Smooth muscle cell (in vitro differentiated cells): ENCODE results near the gene ADORA3. TPM values are rescaled to one million over a fixed set of nuclear protein-coding genes. Genes with fewer than 3 reads are reported as not detected.

Source experiments
- DNase-seq: peaks from one replicate; lab custom pipeline; 2025; ENCODE audit not compliant: unreplicated experiment; lab: John Stamatoyannopoulos, UW
- H2AFZ ChIP-seq: fragments of 200-600 bp; sonication (generic); 2 replicates; pipeline ENCODE4 v1.6.0; 2016; ENCODE audit warnings: antibody characterized with exemption, low read depth, mild to moderate bottlenecking
- H3F3A ChIP-seq: fragments of 200-600 bp; sonication (generic); 2 replicates; pipeline ENCODE4 v1.6.0; 2017; ENCODE audit warnings: antibody characterized with exemption, low read depth
- H3K27ac ChIP-seq: fragments of 200-600 bp; sonication (generic); 2 replicates; pipeline ENCODE4 v1.5.1; 2016; ENCODE audit warnings: low read depth, mild to moderate bottlenecking
- H3K27me3 ChIP-seq: fragments of 200-600 bp; sonication (generic); 2 replicates; pipeline ENCODE4 v1.6.1; 2016; ENCODE audit warnings: low read depth, mild to moderate bottlenecking
- H3K36me3 ChIP-seq: fragments of 200-600 bp; sonication (generic); 2 replicates; pipeline ENCODE4 v1.5.1; 2016; ENCODE audit warnings: low read depth
- H3K4me1 ChIP-seq: fragments of 200-600 bp; sonication (generic); 2 replicates; pipeline ENCODE4 v1.5.1; 2016; ENCODE audit warnings: low read depth
- H3K4me2 ChIP-seq: fragments of 200-600 bp; sonication (generic); 2 replicates; pipeline ENCODE4 v1.6.0; 2016; ENCODE audit warnings: mild to moderate bottlenecking
- H3K4me3 ChIP-seq: fragments of 200-600 bp; sonication (generic); 2 replicates; pipeline ENCODE4 v1.5.1; 2016; ENCODE audit warnings: mild to moderate bottlenecking
- H3K79me2 ChIP-seq: fragments of 200-600 bp; sonication (generic); 2 replicates; pipeline ENCODE4 v1.6.0; 2016; ENCODE audit warnings: low read depth, mild to moderate bottlenecking
- H3K9ac ChIP-seq: fragments of 200-600 bp; sonication (generic); 2 replicates; pipeline ENCODE4 v1.6.0; 2016; ENCODE audit warnings: low read depth
- H3K9me3 ChIP-seq: fragments of 200-600 bp; sonication (generic); replicated peaks from 2 replicates; pipeline ENCODE4 v1.5.1; 2016; ENCODE audit warnings: low read depth
- H4K20me1 ChIP-seq: fragments of 200-600 bp; sonication (generic); 2 replicates; pipeline ENCODE4 v1.6.0; 2016; ENCODE audit warnings: low read depth
- whole genome bisulfite sequencing: methylation state at CpG from one replicate; pipeline ENCODE4 v1.1.7; 2016; ENCODE audit warnings: low lambda C conversion rate; 5-methylcytosine and 5-hydroxymethylcytosine counted together
- polyA plus RNA-seq: library from polyadenylated mRNA; unstranded; fragments of >200 nt; fragmentation: Nextera tagmentation; extraction: Ambion mirVana; gene quantifications from 2 replicates; pipeline ENCODE4 v1.2.1, GENCODE V29; 2016
- total RNA-seq: library from RNA; depleted of rRNA; stranded (reverse); fragments of >200 nt; gene quantifications from 2 replicates; pipeline ENCODE4 v1.2.3, GENCODE V29; 2014
- TF ChIP-seq, protein P1 (sequence below): fragments of 200-600 bp; sonication (generic); IDR thresholded peaks from 2 replicates; pipeline ENCODE4 v1.5.1; 2017; ENCODE audit warnings: borderline replicate concordance, mild to moderate bottlenecking, antibody characterized with exemption; ENCODE audit not compliant: insufficient read depth, poor library complexity, severe bottlenecking

ADORA3 gene
- not detected in 2 replicates for total RNA-seq
- 0.14 TPM in 1 of 2 replicates, not detected in the other for polyA plus RNA-seq

DNA sequence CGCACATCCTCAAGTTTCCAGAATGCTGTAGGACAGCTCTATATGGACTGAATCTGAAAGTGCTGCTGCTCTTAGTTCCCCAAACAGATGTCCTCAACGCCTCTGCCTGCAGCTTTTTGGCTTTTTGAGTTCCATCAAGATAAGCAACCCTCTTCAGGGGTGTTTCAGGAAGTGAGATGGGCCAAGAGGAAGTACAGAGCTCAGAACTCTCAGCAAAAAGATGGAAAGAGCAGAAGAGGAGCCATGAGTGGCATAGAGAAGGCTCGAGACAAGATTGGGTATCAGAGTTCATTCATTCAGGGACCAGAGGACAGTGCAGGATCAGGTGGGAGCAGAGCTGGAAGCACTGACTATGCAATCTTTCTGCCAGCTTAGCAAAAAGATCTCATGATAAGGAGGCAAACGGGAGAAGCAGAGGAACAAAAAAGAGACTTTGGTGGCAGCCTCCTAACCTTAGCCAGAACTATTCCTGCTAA lies at the start of gene ADORA3, which contains the start of gene TMIGD3:
Gene ADORA3 (minus strand): TSS at position 49 of the 476 bp plus-strand sequence. CDS start 279 bp downstream, outside the sequence.
Gene TMIGD3 (minus strand): TSS at position 49 of the 476 bp plus-strand sequence. CDS start 279 bp downstream, outside the sequence.
- Histone ChIP-seq H3K4me2 (no peak within 1 kb of the TSS), H3K36me3 (no peaks in the 10 kb centered on the region), H2AFZ (no peak within 1 kb of the TSS), H4K20me1 (no peaks in the 10 kb centered on the region), H3K4me3 (no peak within 1 kb of the TSS), H3K9ac (no peak within 1 kb of the TSS), H3K9me3 (no peaks in the 10 kb centered on the region), H3F3A (peaks cover 6% of the 10 kb centered on the region), H3K79me2 (no peaks in the 10 kb centered on the region), H3K4me1 (peaks cover 6% of the 10 kb centered on the region), H3K27me3 (peaks cover 7% of the 10 kb centered on the region), H3K27ac (no peak within 1 kb of the TSS)
- no peak for DNase-seq
- WGBS, result 85% methylated on average over 4 of the region's 4 CpGs
- TF ChIP-seq, protein P1, sequence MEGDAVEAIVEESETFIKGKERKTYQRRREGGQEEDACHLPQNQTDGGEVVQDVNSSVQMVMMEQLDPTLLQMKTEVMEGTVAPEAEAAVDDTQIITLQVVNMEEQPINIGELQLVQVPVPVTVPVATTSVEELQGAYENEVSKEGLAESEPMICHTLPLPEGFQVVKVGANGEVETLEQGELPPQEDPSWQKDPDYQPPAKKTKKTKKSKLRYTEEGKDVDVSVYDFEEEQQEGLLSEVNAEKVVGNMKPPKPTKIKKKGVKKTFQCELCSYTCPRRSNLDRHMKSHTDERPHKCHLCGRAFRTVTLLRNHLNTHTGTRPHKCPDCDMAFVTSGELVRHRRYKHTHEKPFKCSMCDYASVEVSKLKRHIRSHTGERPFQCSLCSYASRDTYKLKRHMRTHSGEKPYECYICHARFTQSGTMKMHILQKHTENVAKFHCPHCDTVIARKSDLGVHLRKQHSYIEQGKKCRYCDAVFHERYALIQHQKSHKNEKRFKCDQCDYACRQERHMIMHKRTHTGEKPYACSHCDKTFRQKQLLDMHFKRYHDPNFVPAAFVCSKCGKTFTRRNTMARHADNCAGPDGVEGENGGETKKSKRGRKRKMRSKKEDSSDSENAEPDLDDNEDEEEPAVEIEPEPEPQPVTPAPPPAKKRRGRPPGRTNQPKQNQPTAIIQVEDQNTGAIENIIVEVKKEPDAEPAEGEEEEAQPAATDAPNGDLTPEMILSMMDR, result no peak

DNA sequence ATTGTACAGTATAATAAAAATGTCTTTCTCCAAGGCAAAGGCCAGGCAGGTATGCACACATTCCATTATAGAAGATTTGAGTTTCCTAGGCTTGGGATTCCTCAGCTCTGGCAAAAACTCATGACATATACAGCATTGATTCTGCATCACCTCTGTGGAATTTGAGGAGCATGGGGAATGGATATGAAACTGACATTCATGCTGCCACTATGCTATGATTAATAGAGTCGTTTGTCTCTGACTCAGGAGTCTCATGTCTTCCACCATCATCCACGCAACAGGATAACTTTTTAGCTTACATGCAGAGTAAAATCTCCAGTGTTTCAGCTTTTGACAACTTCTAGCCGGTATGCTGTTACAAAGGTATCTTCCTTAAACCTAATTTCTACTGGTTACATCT lies 49.8 kb upstream of the ADORA3 start:
- no peak overlapping the region for H3K4me3 ChIP-seq
- no peaks in the 10 kb centered on the region for H3K79me2 ChIP-seq
- H4K20me1 ChIP-seq, result no peaks in the 10 kb centered on the region
- no peak overlapping the region for H2AFZ ChIP-seq
- 62% methylated on average over 3 of the region's 3 CpGs for WGBS
- H3K27ac ChIP-seq, result peak overlapping the region; percentile 85
- H3F3A ChIP-seq, result no peaks in the 10 kb centered on the region
- H3K4me2 ChIP-seq, result peak overlapping the region; percentile 3
- DNase-seq, result no peak
- H3K27me3 ChIP-seq, result no peaks in the 10 kb centered on the region
- peak overlapping the region; percentile 19 for H3K9ac ChIP-seq
- H3K9me3 ChIP-seq, result no peaks in the 10 kb centered on the region
- H3K4me1 ChIP-seq, result no peaks in the 10 kb centered on the region
- TF ChIP-seq, protein P1, result no peak
- H3K36me3 ChIP-seq, result no peaks in the 10 kb centered on the region

DNA sequence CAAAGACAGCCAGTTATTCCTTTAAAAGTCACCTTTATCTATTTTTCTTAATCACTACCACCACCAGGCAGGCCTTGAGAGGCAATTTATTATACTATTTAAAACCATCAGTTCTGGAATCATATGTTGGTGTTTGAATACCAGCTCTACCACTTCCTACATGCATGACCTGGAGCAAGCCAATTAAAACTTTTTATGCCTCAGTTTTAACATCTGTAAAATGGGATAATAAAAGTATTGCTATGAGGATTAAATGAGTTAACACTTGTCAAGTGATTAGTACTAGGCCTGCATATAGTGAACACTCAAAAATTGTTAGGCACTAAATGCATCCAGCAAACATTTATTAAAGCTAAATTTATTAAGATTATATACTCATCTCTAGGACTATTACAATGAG lies 49.2 kb upstream of the ADORA3 start:
- Histone ChIP-seq H3K27ac (peak overlapping the region; percentile 85), H4K20me1 (no peaks in the 10 kb centered on the region), H3F3A (no peaks in the 10 kb centered on the region), H3K4me3 (no peak overlapping the region), H2AFZ (no peak overlapping the region), H3K27me3 (no peaks in the 10 kb centered on the region), H3K4me2 (no peak overlapping the region), H3K79me2 (no peaks in the 10 kb centered on the region), H3K36me3 (no peaks in the 10 kb centered on the region), H3K4me1 (no peaks in the 10 kb centered on the region), H3K9ac (no peak overlapping the region), H3K9me3 (no peaks in the 10 kb centered on the region)
- TF ChIP-seq, protein P1, result no peak
- DNase-seq, result no peak
